ENCODE results near the gene MTARC1.

DNA sequence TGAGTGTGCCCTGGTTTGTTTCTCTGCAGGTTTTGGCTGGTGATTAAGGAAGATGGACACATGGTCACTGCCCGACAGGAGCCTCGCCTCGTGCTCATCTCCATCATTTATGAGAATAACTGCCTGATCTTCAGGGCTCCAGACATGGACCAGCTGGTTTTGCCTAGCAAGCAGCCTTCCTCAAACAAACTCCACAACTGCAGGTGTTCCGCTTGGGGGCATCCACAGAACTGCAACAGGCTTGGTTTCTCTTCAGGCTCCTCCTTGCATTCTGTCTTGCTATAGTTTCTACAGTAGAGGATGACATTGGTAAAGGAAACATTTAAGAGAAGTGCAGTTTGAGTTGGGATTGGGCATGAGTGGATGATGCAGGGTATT is 31.8 kb upstream of the MTARC1 start:
- TF ChIP-seq POLR2A (IDR thresholded peaks at IDR 0.05) = no peak
- TF ChIP-seq, protein P1, sequence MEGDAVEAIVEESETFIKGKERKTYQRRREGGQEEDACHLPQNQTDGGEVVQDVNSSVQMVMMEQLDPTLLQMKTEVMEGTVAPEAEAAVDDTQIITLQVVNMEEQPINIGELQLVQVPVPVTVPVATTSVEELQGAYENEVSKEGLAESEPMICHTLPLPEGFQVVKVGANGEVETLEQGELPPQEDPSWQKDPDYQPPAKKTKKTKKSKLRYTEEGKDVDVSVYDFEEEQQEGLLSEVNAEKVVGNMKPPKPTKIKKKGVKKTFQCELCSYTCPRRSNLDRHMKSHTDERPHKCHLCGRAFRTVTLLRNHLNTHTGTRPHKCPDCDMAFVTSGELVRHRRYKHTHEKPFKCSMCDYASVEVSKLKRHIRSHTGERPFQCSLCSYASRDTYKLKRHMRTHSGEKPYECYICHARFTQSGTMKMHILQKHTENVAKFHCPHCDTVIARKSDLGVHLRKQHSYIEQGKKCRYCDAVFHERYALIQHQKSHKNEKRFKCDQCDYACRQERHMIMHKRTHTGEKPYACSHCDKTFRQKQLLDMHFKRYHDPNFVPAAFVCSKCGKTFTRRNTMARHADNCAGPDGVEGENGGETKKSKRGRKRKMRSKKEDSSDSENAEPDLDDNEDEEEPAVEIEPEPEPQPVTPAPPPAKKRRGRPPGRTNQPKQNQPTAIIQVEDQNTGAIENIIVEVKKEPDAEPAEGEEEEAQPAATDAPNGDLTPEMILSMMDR (IDR thresholded peaks at IDR 0.05) = no peak
